ENCODE measurements around the gene SRP14. TPM values are rescaled to one million over a fixed set of nuclear protein-coding genes. Genes with fewer than 3 reads are reported as not detected.

The SRP14 gene
- total RNA-seq, 3 donors from 2014 or later = 131 to 154 (median 142) TPM

DNA sequence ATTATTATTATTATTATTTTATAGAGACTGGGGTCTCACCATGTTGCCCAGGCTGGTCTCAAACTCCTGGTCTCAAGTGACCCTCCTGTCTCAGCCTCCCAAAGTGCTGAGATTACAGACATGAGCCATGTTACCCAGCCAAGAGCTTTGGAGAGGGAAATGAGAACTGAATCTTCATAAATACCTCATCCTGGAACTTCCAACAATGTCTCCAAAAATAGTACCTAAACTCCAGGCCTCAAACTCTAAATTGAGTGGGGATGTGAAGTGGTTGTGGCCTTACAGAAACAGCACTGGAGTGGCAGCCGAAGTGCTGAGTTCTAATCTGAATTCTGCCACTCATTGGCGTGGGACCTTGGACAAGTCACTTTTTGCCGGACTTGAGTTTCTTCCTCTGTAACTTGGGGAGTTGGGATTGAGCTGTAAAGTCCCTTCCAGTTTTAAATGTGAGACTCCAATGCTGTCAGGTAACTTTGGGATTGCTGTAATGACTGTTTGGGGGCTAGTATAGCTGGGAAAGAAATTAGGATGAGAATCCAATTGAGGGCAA, 10.0 kb upstream of the SRP14 start:
- Histone ChIP-seq H3K4me1 (ENCODE audit: low read depth) (peaks cover 50% of the 10 kb centered on the region), H3K36me3 (ENCODE audit: low read depth) (no peaks in the 10 kb centered on the region), H3K9me3 (no peaks in the 10 kb centered on the region), H3K4me3 (no peak overlapping the region)
- DNase-seq (no peak), ATAC-seq (no peak)
- intact Hi-C loops (cut with DNase I, micrococcal nuclease) = loop anchor here in 1 of 2 donors (5.0 to 10.0 kb wide), 2 partner anchors 56 to 168 kb away; partner anchors contain the start of gene BMF
- TF ChIP-seq, protein P1, sequence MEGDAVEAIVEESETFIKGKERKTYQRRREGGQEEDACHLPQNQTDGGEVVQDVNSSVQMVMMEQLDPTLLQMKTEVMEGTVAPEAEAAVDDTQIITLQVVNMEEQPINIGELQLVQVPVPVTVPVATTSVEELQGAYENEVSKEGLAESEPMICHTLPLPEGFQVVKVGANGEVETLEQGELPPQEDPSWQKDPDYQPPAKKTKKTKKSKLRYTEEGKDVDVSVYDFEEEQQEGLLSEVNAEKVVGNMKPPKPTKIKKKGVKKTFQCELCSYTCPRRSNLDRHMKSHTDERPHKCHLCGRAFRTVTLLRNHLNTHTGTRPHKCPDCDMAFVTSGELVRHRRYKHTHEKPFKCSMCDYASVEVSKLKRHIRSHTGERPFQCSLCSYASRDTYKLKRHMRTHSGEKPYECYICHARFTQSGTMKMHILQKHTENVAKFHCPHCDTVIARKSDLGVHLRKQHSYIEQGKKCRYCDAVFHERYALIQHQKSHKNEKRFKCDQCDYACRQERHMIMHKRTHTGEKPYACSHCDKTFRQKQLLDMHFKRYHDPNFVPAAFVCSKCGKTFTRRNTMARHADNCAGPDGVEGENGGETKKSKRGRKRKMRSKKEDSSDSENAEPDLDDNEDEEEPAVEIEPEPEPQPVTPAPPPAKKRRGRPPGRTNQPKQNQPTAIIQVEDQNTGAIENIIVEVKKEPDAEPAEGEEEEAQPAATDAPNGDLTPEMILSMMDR (IDR thresholded peaks at IDR 0.05) = no peak

GRCh38 chr15:40048211-40048792, 9.3 kb upstream of the SRP14 start:
- TF ChIP-seq, protein P1 (IDR thresholded peaks at IDR 0.05) = no peak
- no peak overlapping the region for H3K4me3 ChIP-seq
- H3K36me3 ChIP-seq (ENCODE audit: low read depth) = no peaks in the 10 kb centered on the region
- H3K4me1 ChIP-seq (ENCODE audit: low read depth) = peaks cover 43% of the 10 kb centered on the region
- DNase-seq (peak in 2 of 3 donors; percentile 45 to 81), ATAC-seq (no peak)
- intact Hi-C loops (cut with DNase I, micrococcal nuclease) = loop anchor here in 1 of 2 donors (5.0 to 10.0 kb wide), 2 partner anchors 56 to 169 kb away; partner anchors contain the start of gene BMF
- H3K9me3 ChIP-seq = no peaks in the 10 kb centered on the region

GRCh38 chr15:40047415-40048210, 8.6 kb upstream of the SRP14 start:
- Histone ChIP-seq H3K36me3 (ENCODE audit: low read depth) (no peaks in the 10 kb centered on the region), H3K4me3 (no peak overlapping the region), H3K9me3 (no peaks in the 10 kb centered on the region), H3K4me1 (ENCODE audit: low read depth) (peaks cover 40% of the 10 kb centered on the region)
- TF ChIP-seq, protein P1 (IDR thresholded peaks at IDR 0.05) = no peak
- intact Hi-C loops (cut with DNase I, micrococcal nuclease) = loop anchor here in 1 of 2 donors (5.0 to 10.0 kb wide), 2 partner anchors 57 to 170 kb away; partner anchors contain the start of gene BMF
- ATAC-seq (peak; percentile 42), DNase-seq (peak; percentile 67 to 80 (median 75))

- Histone ChIP-seq H3K4me1 (ENCODE audit: low read depth) (peaks cover 40% of the 10 kb centered on the region), H3K4me3 (no peak overlapping the region), H3K36me3 (ENCODE audit: low read depth) (no peaks in the 10 kb centered on the region), H3K9me3 (no peaks in the 10 kb centered on the region)
- ATAC-seq = peak; percentile 53
- intact Hi-C loops (cut with DNase I, micrococcal nuclease) = loop anchor here in 1 of 2 donors (5.0 to 10.0 kb wide), 2 partner anchors 58 to 170 kb away; partner anchors contain the start of gene BMF
- no peak for DNase-seq
- TF ChIP-seq, protein P1 (IDR thresholded peaks at IDR 0.05) = no peak
These were observed 7.9 kb upstream of the SRP14 start for GRCh38 chr15:40046721-40047414.

GRCh38 chr15:40045572-40046217, 6.7 kb upstream of the SRP14 start:
- Histone ChIP-seq H3K4me1 (ENCODE audit: low read depth) (peaks cover 33% of the 10 kb centered on the region), H3K9me3 (no peaks in the 10 kb centered on the region), H3K36me3 (ENCODE audit: low read depth) (no peaks in the 10 kb centered on the region), H3K4me3 (no peak overlapping the region)
- TF ChIP-seq, protein P1 (IDR thresholded peaks at IDR 0.05) = no peak
- DNase-seq = peak in 1 of 3 donors; percentile 35
- intact Hi-C loops (cut with DNase I, micrococcal nuclease) = loop anchor here in 1 of 2 donors (5.0 to 10.0 kb wide), 2 partner anchors 59 to 172 kb away; partner anchors contain the start of gene BMF
- no peak for ATAC-seq
